ENCODE results near the gene PIGC.
"Not testable (repeated sequence)": the region's sequence is repeated elsewhere in the genome, so short reads cannot be mapped to it uniquely, and the experiment has no call there.

The PIGC gene

GRCh38 chr1:172465617-172466016 lies 21.7 kb upstream of the PIGC start:
- no peak for DNase-seq

DNA sequence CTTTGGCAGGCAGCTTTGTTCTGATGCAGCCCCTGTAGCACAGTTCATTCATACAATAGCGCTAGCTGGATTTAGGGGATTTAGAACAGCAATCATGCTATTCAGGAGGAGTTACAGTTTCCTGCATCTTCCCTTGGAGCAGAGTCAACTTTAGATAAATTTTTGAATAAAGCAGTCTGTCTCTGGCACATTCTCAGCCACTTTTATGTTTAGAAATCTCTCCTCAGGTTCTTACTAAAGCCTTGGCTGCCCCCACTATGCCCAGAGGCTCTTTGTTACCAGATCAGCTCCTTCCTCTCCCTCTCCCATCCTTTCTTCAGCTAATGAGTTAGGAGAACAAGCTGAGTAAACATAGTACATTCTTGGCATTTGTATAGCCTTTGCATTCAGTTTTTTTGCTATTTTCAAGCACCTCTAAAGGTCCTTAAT lies 17.0 kb upstream of the PIGC start:
- DNase-seq, result no peak

- no peak for DNase-seq
Observed at GRCh38 chr1:172460177-172460576, 16.3 kb upstream of the PIGC start.

- DNase-seq, result no peak
Observed at GRCh38 chr1:172457479-172458130, 13.7 kb upstream of the PIGC start.

DNA sequence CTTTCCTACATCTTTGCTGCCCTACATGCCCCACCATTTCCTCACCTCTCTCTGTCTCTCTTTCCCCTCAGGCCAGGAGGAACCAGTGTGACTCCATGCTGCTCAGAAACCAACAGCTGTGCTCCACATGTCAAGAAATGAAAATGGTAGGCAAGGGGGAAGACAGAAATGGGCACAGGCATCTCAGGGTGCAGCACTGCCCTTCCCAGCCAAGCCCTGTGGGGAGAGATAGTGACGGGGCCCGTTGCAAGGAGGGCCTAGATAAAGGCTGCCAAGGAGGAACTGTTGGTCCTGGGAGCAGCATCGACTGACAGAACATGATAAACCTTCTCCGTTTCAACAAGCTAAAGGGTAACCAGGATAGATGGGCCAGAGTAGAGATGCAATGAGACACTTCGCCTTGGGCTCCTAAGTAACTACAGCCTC lies 12.5 kb upstream of the PIGC start:
- DNase-seq, result no peak

DNA sequence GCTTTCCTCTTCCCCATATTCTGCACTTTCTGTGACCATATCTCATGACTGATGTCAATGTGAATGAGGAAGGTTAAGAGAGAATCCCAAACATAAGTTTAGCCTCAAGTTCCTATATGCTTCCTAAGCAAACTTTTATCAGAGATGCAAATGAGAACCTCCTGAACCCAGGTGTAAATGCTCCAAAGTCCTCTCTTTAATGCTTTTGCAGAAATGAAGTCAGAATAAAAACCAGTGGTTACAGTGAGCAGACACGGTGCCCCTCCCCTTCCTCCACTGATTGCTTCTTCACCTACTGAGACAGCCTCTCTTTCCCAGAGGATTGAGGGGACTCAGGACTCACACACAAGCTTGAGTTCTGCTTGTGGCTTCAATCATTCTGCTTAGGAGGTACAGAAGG lies 11.6 kb upstream of the PIGC start:
- DNase-seq, result no peak

DNA sequence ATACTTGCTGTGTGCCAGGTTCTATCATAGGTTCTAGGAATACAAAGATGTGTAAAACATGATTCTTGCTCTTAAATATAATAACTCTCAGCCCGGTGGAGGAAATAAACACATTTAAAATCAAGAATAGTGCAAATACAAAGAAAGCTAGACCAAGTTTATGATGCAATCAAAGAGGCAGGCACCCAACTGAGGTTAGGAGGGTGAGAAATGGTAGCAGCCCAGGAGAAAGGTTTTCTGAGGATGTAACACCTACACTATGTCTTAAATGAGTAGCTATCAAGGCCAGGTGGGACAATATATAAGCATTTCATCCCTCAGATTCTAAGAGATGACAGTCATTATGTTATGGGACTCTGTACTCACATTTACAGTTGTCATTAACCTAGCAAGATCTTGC lies 9.7 kb upstream of the PIGC start:
- DNase-seq, result no peak

DNA sequence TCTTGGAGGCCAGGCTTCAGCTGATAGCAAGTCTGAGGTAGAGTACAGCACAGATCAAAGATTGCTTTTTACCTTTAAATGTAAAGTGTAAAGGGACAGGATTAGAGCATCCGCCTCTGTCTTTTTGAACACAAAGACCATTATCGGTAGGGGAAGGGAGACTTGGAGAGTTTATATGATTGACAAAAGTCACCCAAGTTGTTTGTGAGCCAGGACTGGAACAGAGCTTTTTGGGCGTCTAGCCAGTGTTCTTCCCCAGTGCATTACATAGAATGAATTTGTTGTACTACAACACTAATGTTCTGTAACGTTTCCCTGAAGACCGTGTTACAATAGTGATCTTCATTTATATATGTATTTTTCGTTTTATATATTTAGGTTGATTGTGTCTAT lies 9.3 kb upstream of the PIGC start:
- no peak for DNase-seq

DNA sequence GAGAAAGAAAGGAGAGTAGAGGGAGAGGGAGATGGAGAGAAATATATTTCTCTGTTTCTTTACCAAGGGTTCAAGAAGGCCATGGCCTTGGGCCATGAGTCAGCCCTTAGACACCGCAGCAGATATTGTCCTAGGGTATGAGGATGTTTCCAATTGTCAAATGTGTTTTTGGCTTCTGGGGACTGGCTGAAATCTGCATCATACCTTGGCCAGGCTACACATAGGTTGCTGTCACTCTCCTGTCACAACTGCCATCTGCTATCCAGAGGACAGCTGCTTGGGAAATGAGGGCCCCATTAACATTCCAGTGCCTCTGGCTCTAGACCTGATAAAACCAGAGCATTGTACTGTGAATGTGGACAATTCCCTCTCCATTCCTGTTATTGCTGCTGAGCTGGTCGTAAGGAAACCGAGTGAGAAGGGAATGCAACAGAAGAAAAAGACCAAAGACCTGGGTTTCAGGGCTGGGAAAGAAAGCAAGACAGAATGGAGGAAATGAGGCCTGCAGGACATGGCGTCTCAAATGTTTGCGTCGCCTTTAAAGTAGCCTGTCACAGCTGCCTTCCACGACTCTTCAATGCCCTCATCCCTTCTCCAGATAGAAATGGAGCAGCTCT lies 8.8 kb upstream of the PIGC start:
- no peak for DNase-seq

DNA sequence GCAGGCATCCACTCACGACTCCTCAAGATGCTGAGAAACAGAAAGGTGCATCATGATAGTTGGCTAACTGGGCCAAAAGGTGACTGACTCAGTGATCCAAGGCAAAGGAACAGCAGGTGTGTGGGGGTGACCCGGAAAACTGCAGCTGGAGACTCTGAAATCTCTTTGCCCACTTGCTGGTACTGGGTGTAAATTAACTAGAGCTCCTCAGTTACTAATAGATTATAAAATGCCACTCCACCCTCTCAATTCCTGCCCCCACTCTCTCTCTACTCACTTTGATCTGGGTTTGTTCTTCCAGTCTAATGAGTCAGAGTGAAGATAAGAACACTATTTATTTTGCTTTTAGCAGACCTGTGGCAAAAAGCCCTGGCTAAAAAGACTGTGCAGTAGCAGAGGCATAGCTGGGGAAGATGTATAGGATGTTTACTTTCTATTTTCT lies 7.2 kb upstream of the PIGC start:
- DNase-seq, result no peak

DNA sequence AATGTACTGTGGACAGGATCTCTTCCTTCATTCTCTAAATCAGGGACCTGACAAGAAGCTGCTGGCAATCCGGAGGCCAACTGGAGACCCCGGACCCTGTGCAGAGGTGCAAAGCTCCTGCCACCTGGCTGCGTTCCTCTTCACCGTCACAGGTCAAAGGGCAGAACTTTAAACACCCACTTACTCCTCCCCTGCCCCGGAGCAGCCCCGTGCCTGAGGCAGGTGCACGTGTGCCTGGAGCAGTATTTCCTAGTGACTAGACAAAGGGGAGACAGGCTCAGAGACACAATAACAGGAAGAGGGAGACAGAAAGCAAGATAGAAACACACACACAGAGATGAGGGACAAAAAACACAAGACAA lies 6.6 kb upstream of the PIGC start:
- DNase-seq, result no peak

DNA sequence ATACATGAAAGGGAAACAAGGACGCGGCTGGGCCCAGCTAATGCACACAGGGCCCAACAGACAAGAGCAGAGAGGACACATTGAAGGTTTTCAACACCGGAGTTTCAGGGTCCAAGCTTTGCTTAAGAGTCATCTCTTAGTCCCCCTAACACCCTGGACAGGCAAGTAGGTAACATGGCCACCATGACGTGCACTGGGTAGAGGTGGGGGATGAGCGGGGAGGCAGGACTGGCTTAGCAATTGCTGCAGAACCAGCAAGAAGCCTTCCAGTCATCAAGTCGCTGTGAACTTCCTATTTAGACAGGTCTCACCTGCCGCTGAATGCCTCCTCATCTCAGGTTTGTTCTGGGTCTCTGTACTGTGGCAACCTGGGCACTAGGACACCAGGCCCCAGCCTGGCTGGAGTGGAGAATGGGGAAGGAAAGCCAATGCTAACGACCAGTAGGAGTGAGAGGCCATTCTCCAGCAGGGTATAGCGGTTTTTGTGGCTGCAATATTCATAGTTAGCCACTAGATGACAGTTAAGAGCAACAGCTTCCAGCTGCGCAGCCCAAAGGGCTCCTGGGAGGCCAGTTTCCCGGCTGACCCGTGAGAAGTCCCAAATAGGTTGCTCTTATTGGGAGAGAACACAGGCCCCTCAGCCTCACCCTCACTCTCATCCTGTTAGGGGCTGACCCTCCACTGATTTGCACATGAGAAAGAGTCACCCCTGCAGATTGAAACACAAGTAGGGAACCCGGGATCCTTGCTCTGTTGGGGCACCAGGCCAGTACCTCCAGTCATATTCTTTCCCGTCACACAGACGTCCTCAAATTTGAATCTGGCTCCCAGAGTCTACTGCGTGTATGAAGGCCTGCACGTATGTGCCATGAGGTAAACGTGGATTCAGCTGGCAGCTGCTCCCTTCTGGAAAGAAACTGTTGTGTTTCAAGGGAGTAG lies 6.0 kb upstream of the PIGC start:
- DNase-seq, result no peak

- DNase-seq, result no peak
Observed at GRCh38 chr1:172448995-172449584, 5.2 kb upstream of the PIGC start.

DNA sequence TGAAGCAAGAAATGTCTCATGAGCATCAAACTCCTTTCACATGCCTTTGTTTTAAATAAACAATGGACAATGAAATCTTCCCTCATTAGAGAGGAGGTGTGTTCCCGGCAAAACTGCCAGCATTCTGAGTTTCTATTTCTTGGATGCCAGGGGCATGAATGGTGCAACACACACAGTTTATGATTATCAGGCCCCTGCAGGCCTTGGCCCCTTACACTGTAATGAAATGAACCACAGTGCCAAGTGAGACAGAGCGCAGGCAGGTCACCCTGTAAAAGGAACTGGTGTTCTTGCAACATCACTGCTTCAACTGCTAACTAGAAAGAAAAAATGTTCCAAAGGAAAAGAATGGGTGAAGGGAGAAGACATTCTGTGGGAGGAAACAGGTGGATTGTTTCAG lies 3.8 kb upstream of the PIGC start:
- no peak for DNase-seq

DNA sequence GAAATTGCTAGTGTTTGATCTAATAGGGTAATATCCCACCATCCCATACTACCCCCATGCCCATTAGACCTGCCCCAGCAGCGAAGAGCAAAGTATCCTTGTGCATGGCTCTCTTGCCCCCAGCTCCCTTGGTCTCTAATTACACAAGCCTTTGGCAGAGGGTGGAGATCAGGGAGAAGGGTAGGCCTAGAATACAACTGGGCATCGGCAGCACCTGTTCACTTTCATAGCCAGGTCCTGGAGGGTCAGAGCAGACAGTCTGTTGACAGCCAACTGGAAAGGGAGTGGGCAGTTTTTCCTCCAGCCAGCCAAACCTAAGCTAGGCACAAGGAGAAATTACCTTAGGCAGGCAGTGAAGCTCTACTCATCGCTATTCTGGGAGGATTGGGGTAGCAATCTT lies 2.7 kb upstream of the PIGC start:
- DNase-seq, result no peak

- no peak for DNase-seq
Observed at GRCh38 chr1:172442843-172443565, 865 bp downstream of the PIGC start.

DNA sequence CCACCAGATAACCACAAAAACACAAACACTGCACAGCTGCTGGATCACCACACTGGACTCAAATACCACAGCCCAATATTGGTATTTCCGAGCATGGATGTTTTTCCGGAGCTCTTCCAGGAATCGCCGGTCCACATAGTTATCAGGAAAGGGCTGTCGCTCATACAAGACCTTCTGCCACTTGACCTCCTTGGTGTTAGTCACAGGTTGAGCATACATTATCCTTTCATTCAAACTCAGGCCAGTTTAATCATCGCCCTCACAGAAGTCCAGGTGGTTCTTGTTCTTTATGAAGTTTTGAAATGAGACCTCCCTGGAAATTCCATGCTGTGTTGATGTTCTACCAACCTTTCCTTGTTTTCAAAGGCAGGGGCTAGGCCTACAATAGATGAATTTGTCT lies 1.5 kb downstream of the PIGC start:
- DNase-seq, result no peak

DNA sequence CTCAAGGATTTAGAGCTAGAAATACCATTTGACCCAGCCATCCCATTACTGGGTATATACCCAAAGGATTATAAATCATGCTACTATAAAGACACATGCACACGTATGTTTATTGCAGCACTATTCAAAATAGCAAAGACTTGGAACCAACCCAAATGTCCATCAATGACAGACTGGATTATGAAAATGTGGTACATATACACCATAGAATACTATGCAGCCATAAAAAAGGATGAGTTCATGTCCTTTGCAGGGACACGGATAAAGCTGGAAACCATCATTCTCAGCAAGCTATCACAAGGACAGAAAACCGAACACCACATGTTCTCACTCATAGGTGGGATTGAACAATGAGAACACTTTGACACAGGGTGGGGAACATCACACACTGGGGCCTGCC lies 6.7 kb downstream of the PIGC start:
- not testable (repeated sequence) for DNase-seq

GRCh38 chr1:172431721-172432192 lies 12.1 kb downstream of the PIGC start:
- DNase-seq, result no peak

DNA sequence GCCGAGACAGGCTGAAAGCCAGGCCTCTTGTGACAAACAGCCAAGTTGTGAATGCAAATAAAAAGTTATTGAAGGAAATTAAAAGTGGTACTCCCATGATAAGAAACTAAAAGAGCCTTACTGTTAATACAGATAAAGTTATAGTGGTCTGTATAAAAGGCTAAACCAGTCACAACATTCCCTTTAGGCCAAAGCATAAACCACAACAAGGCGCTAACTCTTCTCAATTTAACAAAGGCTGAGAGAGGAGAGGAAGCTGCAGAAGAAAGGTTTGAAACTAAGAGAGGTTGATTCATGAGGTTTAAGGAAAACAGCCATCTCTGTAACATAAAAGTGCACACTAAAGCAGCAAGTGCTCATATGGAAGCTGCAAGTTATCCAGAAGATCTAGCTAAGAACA lies 12.7 kb downstream of the PIGC start:
- no peak for DNase-seq

DNA sequence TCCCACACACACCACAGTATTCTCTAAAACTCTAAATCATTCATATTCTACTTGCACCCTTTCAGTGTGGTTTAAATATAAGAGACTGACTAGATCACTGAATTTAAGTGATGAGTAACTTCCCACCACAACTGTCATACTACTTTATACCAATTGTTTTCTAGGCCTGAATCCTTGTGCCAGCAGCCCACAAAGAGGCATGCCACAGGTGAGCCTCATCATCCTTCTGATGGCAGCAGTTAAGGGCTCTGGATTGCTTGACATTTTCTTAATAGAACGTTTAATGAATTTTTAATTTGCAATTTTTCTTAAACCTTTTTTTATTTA lies 13.8 kb downstream of the PIGC start:
- DNase-seq, result no peak

DNA sequence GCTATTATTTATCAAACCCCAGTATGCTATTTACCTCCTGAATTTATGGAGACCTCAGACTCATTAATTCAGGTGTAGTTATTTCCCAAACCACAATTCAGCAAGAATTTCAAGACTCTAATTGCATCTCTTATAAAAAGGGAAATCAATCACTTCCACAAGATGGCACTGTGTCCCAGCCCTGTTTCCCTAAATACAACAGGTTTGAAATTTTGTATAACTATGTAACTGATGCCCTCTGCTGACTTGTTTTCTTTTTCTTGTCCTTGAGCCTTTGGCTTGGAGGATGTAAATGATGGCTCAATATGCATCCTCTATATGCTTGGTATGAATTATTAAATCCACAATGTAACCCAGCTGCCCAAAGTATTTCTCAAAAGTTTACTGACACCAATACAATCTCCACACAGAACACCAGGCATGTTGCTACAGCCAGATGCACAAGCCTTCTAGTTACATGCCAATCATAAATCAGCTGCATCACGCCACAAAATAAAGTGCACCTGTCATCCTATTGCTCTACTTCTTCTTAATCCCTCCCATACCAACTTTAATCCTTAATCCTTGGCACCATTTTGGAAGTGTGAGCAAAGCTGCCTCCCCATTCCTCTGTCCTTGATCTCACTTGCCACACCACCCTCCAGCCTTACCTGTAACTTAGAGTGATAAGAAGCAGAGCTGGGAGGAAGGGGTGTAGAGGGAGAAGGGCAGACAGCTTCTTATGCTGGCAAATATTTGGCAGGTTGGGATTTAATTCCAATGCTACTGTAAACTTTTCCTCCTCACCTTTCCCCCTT lies 14.3 kb downstream of the PIGC start:
- DNase-seq, result no peak
